ENCODE data around the gene TMEM259. TPM values are rescaled to one million over a fixed set of nuclear protein-coding genes. Genes with fewer than 3 reads are reported as not detected.

TMEM259 gene
- total RNA-seq, 1 donor from 2014 or later: 122 TPM

DNA sequence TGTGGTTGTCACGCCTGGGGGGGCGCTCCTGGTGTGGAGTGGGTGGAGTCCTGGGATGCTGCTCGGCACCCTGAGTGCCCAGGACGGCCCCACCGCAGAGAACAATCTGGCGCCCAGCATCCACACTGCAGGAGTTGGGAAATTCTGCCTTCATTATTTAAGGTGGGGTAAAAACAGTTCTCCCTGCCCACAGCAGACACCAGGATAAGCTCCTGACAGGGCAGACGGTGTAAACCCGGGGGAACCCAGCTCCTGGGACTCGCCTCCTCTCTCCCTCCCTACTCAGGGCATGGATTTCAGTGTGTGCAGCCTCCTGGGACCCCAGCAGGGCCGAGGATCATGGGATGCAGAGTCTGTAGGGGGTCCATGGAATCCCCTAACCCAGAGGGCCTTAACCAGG, 44.4 kb downstream of the TMEM259 start:
- DNase-seq: no peak

GRCh38 chr19:974564-975257, 46.2 kb downstream of the TMEM259 start:
- no peak for ATAC-seq
- intact Hi-C loops (cut with micrococcal nuclease): no loop called here

More for the DNA sequence above, 44.4 kb downstream of the TMEM259 start:
- intact Hi-C loops (cut with micrococcal nuclease): no loop called here
- no peak for ATAC-seq

DNA sequence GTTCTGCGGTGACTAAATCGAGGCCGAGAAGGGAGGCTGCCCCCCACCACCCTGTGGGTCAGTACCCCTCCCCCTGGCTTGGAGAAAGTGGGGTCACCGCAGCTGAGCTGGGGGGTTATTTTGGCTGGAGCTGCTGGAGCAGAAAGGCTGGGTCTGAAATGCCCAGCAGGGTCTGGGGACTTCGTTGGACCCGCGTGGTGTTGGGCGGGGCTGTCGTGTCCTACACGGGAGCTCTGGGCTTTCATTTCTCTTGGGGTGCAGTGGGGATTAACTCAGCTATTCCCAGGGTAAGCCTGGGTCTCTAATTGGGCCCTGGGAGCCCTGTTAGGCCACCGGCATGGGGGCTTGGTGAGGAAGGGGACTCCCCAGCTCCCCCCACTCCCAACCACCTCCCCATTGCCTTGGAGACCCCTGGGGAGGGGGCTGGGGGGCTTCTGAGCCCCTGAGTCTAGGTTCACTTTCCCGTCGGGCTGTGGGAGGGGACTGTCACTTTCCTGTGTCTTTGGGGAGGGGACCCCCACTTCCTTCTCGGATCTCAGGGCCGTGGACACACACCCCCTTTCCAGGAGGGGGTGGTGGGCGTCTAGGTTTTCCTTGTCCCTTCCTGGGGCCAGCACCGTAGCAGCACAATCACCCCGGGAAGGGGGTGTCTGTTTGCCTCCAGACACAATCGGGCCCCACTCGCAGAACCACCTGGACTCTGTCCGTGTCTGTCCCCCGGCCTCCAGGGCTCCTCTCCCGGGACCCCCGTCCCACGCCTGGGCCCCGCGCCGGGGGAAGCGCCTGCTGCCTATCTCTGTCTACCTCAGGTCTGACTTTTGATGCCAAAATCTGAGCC, 47.0 kb downstream of the TMEM259 start:
- intact Hi-C loops (cut with micrococcal nuclease): no loop called here
- DNase-seq (no peak), ATAC-seq (no peak)

More at GRCh38 chr19:974564-975257, 46.2 kb downstream of the TMEM259 start:
- no peak for DNase-seq

DNA sequence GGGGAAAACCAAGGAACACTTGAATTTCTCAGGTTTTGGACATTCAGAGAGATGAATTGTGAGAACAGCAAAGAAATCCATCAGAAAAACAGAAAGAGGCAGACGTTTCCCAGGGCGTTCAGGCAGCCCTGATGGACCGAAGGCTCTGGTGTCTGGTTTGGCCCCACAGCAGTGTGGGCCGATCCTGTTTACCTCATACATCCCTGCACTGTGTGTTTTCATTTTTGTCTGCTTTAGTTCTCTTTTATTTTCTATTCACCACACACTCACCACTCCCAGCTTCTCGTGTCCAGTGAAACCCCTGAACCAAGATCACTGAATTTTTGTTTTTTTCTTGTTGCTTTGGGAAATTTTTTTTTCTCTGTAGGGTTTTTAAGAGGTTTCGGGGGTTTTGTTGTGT, 48.6 kb downstream of the TMEM259 start:
- DNase-seq: no peak
- no peak for ATAC-seq
- intact Hi-C loops (cut with micrococcal nuclease): no loop called here

- DNase-seq: no peak
- intact Hi-C loops (cut with micrococcal nuclease): no loop called here
Measured at GRCh38 chr19:971795-972194, 49.1 kb downstream of the TMEM259 start.

DNA sequence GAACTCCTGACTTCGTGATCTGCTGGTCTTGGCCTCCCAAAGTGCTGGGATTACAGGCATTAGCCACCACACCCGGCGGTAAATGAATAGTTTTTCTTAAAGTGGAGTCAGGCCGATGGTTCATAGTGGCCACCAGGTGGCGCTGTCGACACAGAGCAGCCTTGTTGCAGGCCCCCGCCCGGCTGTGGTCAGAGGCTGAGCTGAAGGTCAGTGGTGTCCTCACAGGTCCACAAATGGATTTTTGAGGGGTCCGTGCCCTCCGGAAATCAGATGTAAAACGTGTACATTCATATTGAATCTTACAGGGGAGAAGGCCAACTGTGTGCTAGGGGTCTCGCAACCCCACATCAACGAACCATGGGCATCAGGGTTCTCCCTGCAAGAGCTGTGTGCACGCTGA, 50.2 kb downstream of the TMEM259 start:
- DNase-seq (no peak), ATAC-seq (no peak)
- intact Hi-C loops (cut with micrococcal nuclease): no loop called here

More at GRCh38 chr19:971795-972194, 49.1 kb downstream of the TMEM259 start:
- no peak for ATAC-seq

- DNase-seq (no peak), ATAC-seq (no peak)
- intact Hi-C loops (cut with micrococcal nuclease): no loop called here
Measured at GRCh38 chr19:966485-967088, 54.3 kb downstream of the TMEM259 start.

- intact Hi-C loops (cut with micrococcal nuclease): no loop called here
- DNase-seq: no peak
- no peak for ATAC-seq
Measured at GRCh38 chr19:964761-965694, 55.9 kb downstream of the TMEM259 start.

GRCh38 chr19:964116-964520, 56.8 kb downstream of the TMEM259 start:
- DNase-seq: no peak

DNA sequence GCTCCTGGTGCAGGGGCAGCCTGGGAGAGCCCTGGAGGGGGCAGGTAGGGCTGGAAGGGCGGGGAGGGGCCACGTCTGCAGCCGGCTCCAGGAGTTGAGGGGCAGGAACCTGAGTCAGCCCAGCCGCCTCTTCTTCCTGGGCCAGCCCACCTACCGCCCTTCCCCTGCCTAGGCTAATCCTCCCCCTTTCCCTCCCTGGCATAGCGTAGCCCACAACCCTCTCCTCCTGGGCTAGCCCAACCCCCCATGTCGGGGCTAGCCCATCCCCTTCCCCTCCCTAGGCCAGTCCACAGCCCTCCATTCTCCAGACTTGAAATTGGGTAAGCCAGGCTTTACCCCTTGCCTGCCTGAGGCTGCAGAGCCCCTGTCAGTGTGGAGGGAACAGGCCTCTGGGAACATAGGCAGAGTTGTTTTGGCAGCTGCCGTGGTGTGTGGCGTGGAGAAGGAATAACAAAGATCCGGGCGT, 57.4 kb downstream of the TMEM259 start:
- intact Hi-C loops (cut with micrococcal nuclease): no loop called here
- ATAC-seq: no peak
- DNase-seq: no peak

More at GRCh38 chr19:964116-964520, 56.8 kb downstream of the TMEM259 start:
- ATAC-seq: no peak
- intact Hi-C loops (cut with micrococcal nuclease): no loop called here

DNA sequence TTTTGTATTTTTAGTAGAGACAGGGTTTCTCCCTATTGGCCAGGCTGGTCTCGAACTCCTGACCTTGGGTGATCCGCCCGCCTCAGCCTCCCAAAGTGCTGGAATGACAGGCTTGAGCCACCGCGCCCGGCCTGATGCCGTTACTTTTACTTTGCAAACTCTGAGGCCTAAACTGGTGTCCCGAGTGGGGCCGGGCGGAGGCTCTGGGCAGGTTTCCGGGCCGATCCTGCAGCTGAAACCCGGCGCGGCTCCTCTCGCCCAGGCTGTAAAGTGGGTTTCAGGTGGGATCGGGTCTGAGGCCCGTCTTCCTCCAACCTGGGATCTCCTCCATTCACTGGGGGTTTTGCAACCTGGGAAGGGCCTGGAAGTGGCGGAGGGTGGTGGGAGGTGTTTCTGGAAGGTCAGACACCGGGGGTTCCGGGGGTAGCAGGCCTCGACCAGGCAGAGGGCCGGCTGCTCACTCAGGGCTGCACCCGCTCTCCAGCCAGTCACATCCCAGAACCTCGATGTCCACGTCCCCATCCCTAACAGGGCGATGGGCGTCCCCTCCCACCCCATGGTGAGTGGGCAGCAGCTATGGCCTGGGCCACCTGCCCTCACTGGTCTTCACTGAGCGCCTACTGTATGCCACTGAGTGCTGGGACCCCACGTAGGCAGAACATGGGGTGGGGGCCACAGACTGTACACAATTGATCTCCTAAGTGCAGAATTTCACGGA, 58.1 kb downstream of the TMEM259 start:
- intact Hi-C loops (cut with micrococcal nuclease): no loop called here
- no peak for DNase-seq
- ATAC-seq: no peak

- peak; percentile 25 for ATAC-seq
- DNase-seq: no peak
- intact Hi-C loops (cut with micrococcal nuclease): no loop called here
Measured at GRCh38 chr19:961866-962620, 58.9 kb downstream of the TMEM259 start.

DNA sequence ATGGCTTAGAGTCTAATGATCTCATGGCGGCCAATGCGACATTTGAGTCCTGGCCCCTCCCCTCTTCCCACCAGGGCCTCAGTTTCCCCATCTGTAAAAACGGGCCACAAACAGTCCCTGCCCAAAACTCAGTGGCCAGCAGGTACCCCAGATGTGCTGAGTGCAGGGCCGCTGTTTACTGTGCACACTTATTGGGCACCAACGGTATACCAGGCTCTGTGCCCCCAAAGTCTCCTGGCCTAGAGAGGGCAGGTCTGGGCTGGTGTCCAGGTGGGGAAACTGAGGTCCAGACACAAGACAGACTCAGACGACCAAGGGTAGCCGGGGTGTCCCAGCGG, 60.4 kb downstream of the TMEM259 start:
- ATAC-seq (no peak), DNase-seq (no peak)
- intact Hi-C loops (cut with micrococcal nuclease): no loop called here

DNA sequence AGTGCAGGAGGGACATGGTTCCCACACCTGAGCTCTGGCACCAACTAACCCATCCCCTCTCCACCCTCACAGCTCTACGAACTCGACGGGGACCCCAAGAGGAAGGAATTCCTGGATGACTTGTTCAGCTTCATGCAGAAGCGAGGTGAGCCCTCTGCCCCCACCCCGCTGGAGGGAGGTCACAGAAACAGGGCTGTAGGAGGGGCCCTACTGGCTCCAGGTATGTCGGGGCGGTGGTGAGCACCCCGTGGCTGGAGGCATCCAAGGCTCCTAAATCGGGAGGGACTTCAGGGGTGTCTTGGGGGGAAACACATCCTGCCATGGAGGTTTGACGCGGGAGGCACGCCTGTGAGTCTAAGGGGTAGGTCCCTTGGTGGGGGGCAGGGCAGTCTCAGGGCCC, 60.9 kb downstream of the TMEM259 start:
- intact Hi-C loops (cut with micrococcal nuclease): no loop called here
- no peak for DNase-seq
- ATAC-seq: no peak

Data from left ventricle myocardium superior (tissue), 1 donor.